DND-41 (cell line): ENCODE results near the gene PHGDH.

Experiments
- ATAC-seq: fragments of 200-7000 bp; cut with Tn5 transposase; 3 replicates; pipeline ENCODE4 v1.9.1; 2021; ENCODE audit warnings: low read depth; ENCODE audit not compliant: insufficient read depth
- DNase-seq: peaks from one replicate; pipeline ENCODE4 v3.0.0-alpha.2; 2020
- H2AFZ ChIP-seq: 2 replicates; pipeline ENCODE4 v1.6.0; 2012; ENCODE audit warnings: low read depth, low read length
- H3K27ac ChIP-seq: 2 replicates; pipeline ENCODE4 v1.5.1; 2012; ENCODE audit warnings: low read length, inconsistent platforms
- H3K27me3 ChIP-seq: fragments of 200-600 bp; sonication (generic); 2 replicates; pipeline ENCODE4 v1.6.0; 2012; ENCODE audit warnings: low read length, mild to moderate bottlenecking, inconsistent platforms; ENCODE audit not compliant: insufficient read depth, poor library complexity
- H3K36me3 ChIP-seq: 2 replicates; pipeline ENCODE4 v1.5.1; 2012; ENCODE audit warnings: low read length, inconsistent platforms; ENCODE audit not compliant: insufficient read depth
- H3K4me1 ChIP-seq: 2 replicates; pipeline ENCODE4 v1.5.1; 2012; ENCODE audit warnings: mild to moderate bottlenecking, low read length; ENCODE audit not compliant: insufficient read depth
- H3K4me2 ChIP-seq: 2 replicates; pipeline ENCODE4 v1.6.0; 2012; ENCODE audit warnings: mild to moderate bottlenecking, moderate library complexity, low read length, inconsistent platforms; ENCODE audit not compliant: insufficient read depth
- H3K4me3 ChIP-seq, 2 experiments: fragments of 200-600 bp in 1 of 2; shearing (Covaris generic) in 1 of 2; 2 replicates each; pipeline ENCODE4 v1.5.1; 2012 to 2016; ENCODE audit warnings: inconsistent platforms in 2 of 2, low read length in 2 of 2, mild to moderate bottlenecking in 2 of 2, low read depth in 1 of 2, moderate library complexity in 1 of 2
- H3K79me2 ChIP-seq: 2 replicates; pipeline ENCODE4 v1.6.0; 2012; ENCODE audit warnings: low read length, inconsistent platforms; ENCODE audit not compliant: insufficient read depth
- H3K9ac ChIP-seq: 2 replicates; pipeline ENCODE4 v1.6.0; 2012; ENCODE audit warnings: low read depth, mild to moderate bottlenecking, inconsistent platforms, low read length, moderate library complexity
- H3K9me3 ChIP-seq: 2 replicates; pipeline ENCODE4 v1.5.1; 2012; ENCODE audit warnings: low read length, moderate library complexity, mild to moderate bottlenecking, inconsistent platforms; ENCODE audit not compliant: insufficient read depth, severe bottlenecking
- H4K20me1 ChIP-seq: 2 replicates; pipeline ENCODE4 v1.6.0; 2012; ENCODE audit warnings: low read length; ENCODE audit not compliant: insufficient read depth
- EZH2 ChIP-seq: IDR thresholded peaks from 3 replicates; pipeline ENCODE4 v1.6.1; 2012; ENCODE audit warnings: borderline replicate concordance, low read depth, mild to moderate bottlenecking, moderate library complexity, low read length, inconsistent platforms; ENCODE audit not compliant: severe bottlenecking
- TF ChIP-seq, protein P1 (sequence below): IDR thresholded peaks from 2 replicates; pipeline ENCODE4 v1.5.1; 2012; ENCODE audit warnings: borderline replicate concordance, low read length, moderate library complexity, mild to moderate bottlenecking; ENCODE audit not compliant: poor library complexity, severe bottlenecking; ENCODE audit errors: extremely low read depth

Gene PHGDH

DNA sequence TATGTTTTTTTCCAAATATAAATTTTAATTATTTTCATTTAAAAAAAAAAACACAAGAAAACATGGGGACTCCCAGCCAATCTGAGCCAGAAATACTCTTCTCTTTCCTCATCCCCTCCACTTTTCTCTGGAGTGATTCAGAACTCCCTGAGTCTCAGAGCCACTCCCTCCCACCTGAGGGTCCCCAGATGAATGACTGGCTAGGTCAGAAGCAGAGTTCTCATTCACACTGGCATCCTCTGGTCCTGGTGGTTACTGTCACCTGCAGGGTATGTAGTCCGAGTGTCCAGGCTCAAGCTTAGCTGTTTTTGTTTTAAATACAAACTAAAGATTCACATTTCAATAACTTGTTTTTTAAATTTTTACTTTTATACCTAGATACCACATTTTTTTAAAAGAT is 50.7 kb downstream of the PHGDH start:
- Histone ChIP-seq H3K79me2 (no peaks in the 10 kb centered on the region), H3K36me3 (no peaks in the 10 kb centered on the region), H4K20me1 (no peaks in the 10 kb centered on the region), H3K4me3 (no peak overlapping the region), H3K4me1 (no peaks in the 10 kb centered on the region), H3K27ac (no peak overlapping the region), H3K9me3 (no peaks in the 10 kb centered on the region), H3K27me3 (peaks cover 12% of the 10 kb centered on the region), H2AFZ (no peak overlapping the region), H3K9ac (no peak overlapping the region), H3K4me2 (no peak overlapping the region)
- ATAC-seq (no peak), DNase-seq (no peak)
- TF ChIP-seq, protein P1, sequence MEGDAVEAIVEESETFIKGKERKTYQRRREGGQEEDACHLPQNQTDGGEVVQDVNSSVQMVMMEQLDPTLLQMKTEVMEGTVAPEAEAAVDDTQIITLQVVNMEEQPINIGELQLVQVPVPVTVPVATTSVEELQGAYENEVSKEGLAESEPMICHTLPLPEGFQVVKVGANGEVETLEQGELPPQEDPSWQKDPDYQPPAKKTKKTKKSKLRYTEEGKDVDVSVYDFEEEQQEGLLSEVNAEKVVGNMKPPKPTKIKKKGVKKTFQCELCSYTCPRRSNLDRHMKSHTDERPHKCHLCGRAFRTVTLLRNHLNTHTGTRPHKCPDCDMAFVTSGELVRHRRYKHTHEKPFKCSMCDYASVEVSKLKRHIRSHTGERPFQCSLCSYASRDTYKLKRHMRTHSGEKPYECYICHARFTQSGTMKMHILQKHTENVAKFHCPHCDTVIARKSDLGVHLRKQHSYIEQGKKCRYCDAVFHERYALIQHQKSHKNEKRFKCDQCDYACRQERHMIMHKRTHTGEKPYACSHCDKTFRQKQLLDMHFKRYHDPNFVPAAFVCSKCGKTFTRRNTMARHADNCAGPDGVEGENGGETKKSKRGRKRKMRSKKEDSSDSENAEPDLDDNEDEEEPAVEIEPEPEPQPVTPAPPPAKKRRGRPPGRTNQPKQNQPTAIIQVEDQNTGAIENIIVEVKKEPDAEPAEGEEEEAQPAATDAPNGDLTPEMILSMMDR: no peak

DNA sequence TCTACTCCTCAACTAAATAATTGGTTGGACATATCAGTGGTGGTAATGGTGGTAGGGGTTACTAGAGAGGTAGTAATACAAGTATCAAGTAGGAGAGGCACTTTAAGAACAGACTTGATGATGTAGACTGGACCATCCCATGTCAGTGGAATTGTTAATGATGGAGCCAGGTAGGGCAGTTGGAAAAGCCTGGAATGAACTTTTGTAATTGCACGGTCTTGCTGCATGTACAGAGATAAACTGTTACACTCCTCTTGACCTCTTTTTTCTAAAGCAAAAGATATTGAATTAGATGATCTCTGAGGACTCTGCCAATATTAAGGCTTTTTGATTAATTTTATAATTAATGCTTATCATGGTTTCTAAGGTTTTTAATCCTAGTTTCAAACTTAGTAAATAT is 51.2 kb downstream of the PHGDH start:
- no peak overlapping the region for H3K4me3 ChIP-seq
- no peak overlapping the region for H3K27ac ChIP-seq
- TF ChIP-seq, protein P1: no peak
- TF ChIP-seq EZH2: no peak
- no peaks in the 10 kb centered on the region for H4K20me1 ChIP-seq
- ATAC-seq (no peak), DNase-seq (no peak)
- peaks cover 15% of the 10 kb centered on the region for H3K27me3 ChIP-seq
- no peaks in the 10 kb centered on the region for H3K4me1 ChIP-seq
- no peak overlapping the region for H2AFZ ChIP-seq
- H3K9me3 ChIP-seq: no peaks in the 10 kb centered on the region
- H3K79me2 ChIP-seq: no peaks in the 10 kb centered on the region
- H3K9ac ChIP-seq: no peak overlapping the region
- no peak overlapping the region for H3K4me2 ChIP-seq
- no peaks in the 10 kb centered on the region for H3K36me3 ChIP-seq

GRCh38 chr1:119764220-119764619 is 52.5 kb downstream of the PHGDH start:
- Histone ChIP-seq H3K27ac (no peak overlapping the region), H3K4me3 (no peak overlapping the region), H3K9me3 (no peaks in the 10 kb centered on the region), H2AFZ (no peak overlapping the region), H3K36me3 (no peaks in the 10 kb centered on the region), H3K4me1 (no peaks in the 10 kb centered on the region), H4K20me1 (no peaks in the 10 kb centered on the region), H3K4me2 (no peak overlapping the region), H3K27me3 (peaks cover 23% of the 10 kb centered on the region), H3K79me2 (no peaks in the 10 kb centered on the region), H3K9ac (no peak overlapping the region)
- ATAC-seq: no peak
- TF ChIP-seq, protein P1: no peak
- no peak for TF ChIP-seq EZH2
- DNase-seq: no peak

DNA sequence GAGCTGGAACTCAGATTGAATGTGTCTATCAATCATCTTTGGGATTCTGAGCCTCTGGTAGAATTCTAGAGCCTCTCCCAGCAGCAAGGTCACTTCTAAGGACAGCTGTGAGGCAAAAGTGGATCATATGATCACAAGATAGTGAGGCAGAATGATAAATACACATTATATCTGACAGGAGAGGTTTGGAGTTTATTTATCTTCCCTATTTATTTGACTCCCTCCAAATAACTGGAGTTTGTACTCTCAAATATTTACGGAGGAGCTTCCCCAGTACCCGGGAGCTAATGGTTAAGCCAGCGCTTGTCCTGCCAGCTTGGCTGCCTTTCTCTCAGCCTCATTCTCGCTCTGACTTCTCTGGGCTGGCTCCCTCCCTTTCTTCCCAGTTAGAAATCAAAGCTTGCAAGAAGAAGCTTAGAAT is 54.6 kb downstream of the PHGDH start:
- Histone ChIP-seq H3K79me2 (no peaks in the 10 kb centered on the region), H3K9me3 (no peaks in the 10 kb centered on the region), H2AFZ (no peak overlapping the region), H3K27me3 (peaks cover 28% of the 10 kb centered on the region), H4K20me1 (no peaks in the 10 kb centered on the region), H3K36me3 (no peaks in the 10 kb centered on the region), H3K27ac (no peak overlapping the region), H3K4me1 (no peaks in the 10 kb centered on the region), H3K4me2 (no peak overlapping the region), H3K9ac (no peak overlapping the region), H3K4me3 (no peak overlapping the region)
- ATAC-seq: no peak
- DNase-seq: no peak
- TF ChIP-seq EZH2: no peak
- TF ChIP-seq, protein P1: no peak
